Mucosa of stomach (tissue), 1 donor: ENCODE results near the gene RPL29.
"Not testable (repeated sequence)": the region's sequence is repeated elsewhere in the genome, so short reads cannot be mapped to it uniquely, and the experiment has no call there.

Source experiments
- H3K27me3 ChIP-seq: one replicate; pipeline ENCODE4 v1.7.0; 2013; ENCODE audit warnings: mild to moderate bottlenecking, low read length; ENCODE audit not compliant: control insufficient read depth, insufficient read depth
- H3K36me3 ChIP-seq: one replicate; pipeline ENCODE4 v1.7.0; 2013; ENCODE audit warnings: low read length; ENCODE audit not compliant: control insufficient read depth, insufficient read depth
- H3K4me1 ChIP-seq: one replicate; pipeline ENCODE4 v1.7.0; 2013; ENCODE audit warnings: mild to moderate bottlenecking, low read length; ENCODE audit not compliant: control insufficient read depth, insufficient read depth
- H3K4me3 ChIP-seq: one replicate; pipeline ENCODE4 v1.7.0; 2013; ENCODE audit warnings: low read length
- H3K9ac ChIP-seq: one replicate; pipeline ENCODE4 v1.7.0; 2013; ENCODE audit warnings: mild to moderate bottlenecking, low read length, moderate library complexity
- H3K9me3 ChIP-seq: one replicate; pipeline ENCODE4 v1.7.0; 2013; ENCODE audit warnings: mild to moderate bottlenecking, low read length, moderate library complexity; ENCODE audit not compliant: control insufficient read depth
- donor health status: Pancreatic carcinoma.

Gene RPL29

GRCh38 chr3:51998774-51999173, 3.1 kb upstream of the RPL29 start:
- Histone ChIP-seq H3K4me1 (peaks cover 23% of the 10 kb centered on the region), H3K9ac (no peak overlapping the region), H3K36me3 (peaks cover 4% of the 10 kb centered on the region), H3K27me3 (peaks cover 5% of the 10 kb centered on the region), H3K9me3 (no peaks in the 10 kb centered on the region), H3K4me3 (no peak overlapping the region)

DNA sequence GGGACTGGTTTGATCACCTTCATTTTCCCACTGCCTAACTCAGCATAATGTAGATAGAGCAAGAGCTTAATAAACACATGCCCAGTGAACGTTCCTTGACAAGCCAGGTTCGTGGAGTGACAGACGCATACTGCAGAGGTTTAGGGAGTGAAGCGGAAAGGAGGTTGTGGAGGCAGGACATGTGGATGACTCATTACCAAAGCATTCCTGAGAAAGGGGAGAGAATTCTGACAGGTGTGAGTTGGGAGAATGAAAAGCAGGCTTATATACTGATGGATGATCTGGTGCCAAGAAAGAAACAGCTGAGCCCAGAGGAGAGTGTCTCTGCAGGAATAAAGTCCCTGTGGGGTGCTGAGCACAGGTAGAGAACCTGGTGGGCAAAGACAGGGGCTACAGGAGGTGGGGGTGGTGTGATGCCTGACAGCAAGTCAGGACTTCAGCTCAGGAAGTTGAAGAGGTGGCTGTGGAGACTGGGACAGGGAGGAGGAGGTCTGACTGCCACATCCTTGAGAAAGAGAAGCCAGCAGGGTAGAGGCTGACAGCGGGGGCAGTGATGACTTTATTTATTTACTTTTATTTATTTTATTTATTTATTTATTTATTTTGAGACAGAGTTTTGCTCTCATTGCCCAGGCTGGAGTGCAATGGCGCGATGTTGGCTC, 2.4 kb upstream of the RPL29 start:
- H3K4me3 ChIP-seq: no peak overlapping the region
- peaks cover 4% of the 10 kb centered on the region for H3K36me3 ChIP-seq
- peaks cover 23% of the 10 kb centered on the region for H3K4me1 ChIP-seq
- no peaks in the 10 kb centered on the region for H3K9me3 ChIP-seq
- H3K9ac ChIP-seq: no peak overlapping the region
- peaks cover 5% of the 10 kb centered on the region for H3K27me3 ChIP-seq

GRCh38 chr3:51997172-51997571, 1.5 kb upstream of the RPL29 start:
- H3K4me3 ChIP-seq: no peak overlapping the region
- H3K9me3 ChIP-seq: no peaks in the 10 kb centered on the region
- H3K9ac ChIP-seq: no peak overlapping the region

GRCh38 chr3:51994530-51994929, 1.2 kb downstream of the RPL29 start:
- Histone ChIP-seq H3K9me3 (no peaks in the 10 kb centered on the region), H3K4me1 (peaks cover 16% of the 10 kb centered on the region), H3K9ac (peak overlapping the region; percentile 99), H3K36me3 (peaks cover 4% of the 10 kb centered on the region), H3K4me3 (peak overlapping the region; percentile 93), H3K27me3 (no peaks in the 10 kb centered on the region)

More at GRCh38 chr3:51997172-51997571, 1.5 kb upstream of the RPL29 start:
- peaks cover 5% of the 10 kb centered on the region for H3K27me3 ChIP-seq
- peaks cover 23% of the 10 kb centered on the region for H3K4me1 ChIP-seq
- peaks cover 4% of the 10 kb centered on the region for H3K36me3 ChIP-seq

DNA sequence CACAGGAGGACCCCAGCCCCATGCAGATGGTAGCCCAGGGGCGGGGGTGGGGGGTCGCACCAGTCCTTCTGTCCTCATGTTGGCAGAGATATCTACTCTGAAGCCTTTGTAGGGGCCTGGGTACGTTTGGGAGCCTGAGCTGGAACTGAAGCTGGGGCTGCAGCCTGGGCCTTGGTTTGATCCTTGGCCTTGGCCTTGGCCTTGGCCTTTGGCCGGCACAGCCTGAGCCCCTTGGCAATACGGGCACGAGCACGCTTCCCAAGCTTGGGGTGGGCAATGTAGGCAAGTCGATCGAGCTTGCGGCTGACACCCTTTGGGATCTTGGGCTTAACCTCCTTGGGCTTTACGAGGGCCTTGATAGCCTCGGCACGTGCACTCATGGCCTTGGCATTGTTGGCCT, 2.0 kb downstream of the RPL29 start:
- peaks cover 16% of the 10 kb centered on the region for H3K4me1 ChIP-seq
- not testable (repeated sequence) for H3K4me3 ChIP-seq, H3K9me3 ChIP-seq, H3K27me3 ChIP-seq, H3K36me3 ChIP-seq, H3K9ac ChIP-seq

GRCh38 chr3:51992017-51992682, 3.5 kb downstream of the RPL29 start:
- no peak overlapping the region for H3K9ac ChIP-seq

GRCh38 chr3:51990501-51990971, 5.2 kb downstream of the RPL29 start:
- H3K9me3 ChIP-seq, H3K9ac ChIP-seq, H3K4me3 ChIP-seq, H3K27me3 ChIP-seq, H3K36me3 ChIP-seq: not testable (repeated sequence)
- peaks cover 33% of the 10 kb centered on the region for H3K4me1 ChIP-seq

More at GRCh38 chr3:51992017-51992682, 3.5 kb downstream of the RPL29 start:
- no peaks in the 10 kb centered on the region for H3K9me3 ChIP-seq
- no peaks in the 10 kb centered on the region for H3K27me3 ChIP-seq
- H3K36me3 ChIP-seq: peaks cover 4% of the 10 kb centered on the region
- H3K4me3 ChIP-seq: no peak overlapping the region
- H3K4me1 ChIP-seq: peaks cover 17% of the 10 kb centered on the region

DNA sequence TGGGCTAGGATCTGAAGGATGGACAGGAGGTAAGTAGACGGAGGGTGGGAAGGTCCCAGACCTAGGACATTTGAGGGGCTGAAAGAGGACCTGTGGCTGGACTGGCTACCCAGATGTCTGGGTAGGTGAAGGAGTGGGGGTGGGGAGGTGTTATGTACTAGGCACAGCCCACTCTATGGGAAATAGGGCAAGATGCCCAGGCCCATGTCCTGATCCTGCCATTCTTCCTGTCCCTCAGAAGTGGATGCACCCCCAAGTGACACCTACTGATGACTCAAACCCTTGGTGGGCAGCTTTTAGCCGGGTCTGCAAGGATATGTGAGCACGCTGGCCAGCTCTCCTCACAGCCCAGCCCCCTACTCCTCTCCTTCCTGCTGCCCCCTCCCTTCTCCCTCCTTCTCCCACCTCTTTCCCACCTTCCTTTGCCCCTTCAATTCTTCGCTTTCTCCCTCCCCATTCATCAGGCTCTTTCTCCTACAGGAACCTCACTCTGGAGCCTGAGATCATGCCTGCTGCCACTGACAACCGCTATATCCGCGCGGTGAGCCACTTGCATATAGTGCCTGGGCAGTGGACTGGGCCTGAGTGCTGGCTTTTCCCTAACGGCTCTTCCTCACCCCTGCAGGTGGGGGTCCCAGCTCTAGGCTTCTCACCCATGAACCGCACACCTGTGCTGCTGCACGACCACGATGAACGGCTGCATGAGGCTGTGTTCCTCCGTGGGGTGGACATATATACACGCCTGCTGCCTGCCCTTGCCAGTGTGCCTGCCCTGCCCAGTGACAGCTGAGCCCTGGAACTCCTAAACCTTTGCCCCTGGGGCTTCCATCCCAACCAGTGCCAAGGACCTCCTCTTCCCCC, 7.2 kb downstream of the RPL29 start:
- no peaks in the 10 kb centered on the region for H3K27me3 ChIP-seq
- no peak overlapping the region for H3K9ac ChIP-seq
- H3K4me1 ChIP-seq: peaks cover 33% of the 10 kb centered on the region
- H3K36me3 ChIP-seq: no peaks in the 10 kb centered on the region
- H3K9me3 ChIP-seq: no peaks in the 10 kb centered on the region
- no peak overlapping the region for H3K4me3 ChIP-seq

DNA sequence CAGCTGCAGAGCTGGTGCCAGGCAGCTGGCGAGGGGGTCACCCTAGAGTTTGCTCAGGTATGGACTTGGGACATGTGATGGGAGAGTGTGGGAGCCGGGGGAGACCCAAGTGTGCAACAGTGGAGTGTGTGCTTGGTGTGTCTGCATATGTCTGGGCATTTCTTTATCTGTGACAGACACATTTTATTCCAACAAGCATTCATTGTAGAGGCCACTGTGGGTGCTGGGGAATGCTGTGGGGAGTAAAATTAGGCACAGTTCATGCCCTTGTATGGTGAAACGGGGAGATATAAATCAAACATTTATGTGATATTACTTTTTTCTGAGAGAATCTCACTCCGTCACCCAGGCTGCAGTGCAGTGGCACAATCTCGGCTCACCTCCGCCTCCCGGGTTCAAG, 8.1 kb downstream of the RPL29 start:
- H3K9ac ChIP-seq: no peak overlapping the region
- no peaks in the 10 kb centered on the region for H3K9me3 ChIP-seq
- H3K4me1 ChIP-seq: peaks cover 33% of the 10 kb centered on the region
- no peaks in the 10 kb centered on the region for H3K36me3 ChIP-seq
- no peaks in the 10 kb centered on the region for H3K27me3 ChIP-seq
- no peak overlapping the region for H3K4me3 ChIP-seq

GRCh38 chr3:51986010-51986947, 9.4 kb downstream of the RPL29 start:
- Histone ChIP-seq H3K9me3 (no peaks in the 10 kb centered on the region), H3K4me3 (no peak overlapping the region), H3K36me3 (no peaks in the 10 kb centered on the region), H3K9ac (no peak overlapping the region), H3K4me1 (peaks cover 37% of the 10 kb centered on the region), H3K27me3 (no peaks in the 10 kb centered on the region)

DNA sequence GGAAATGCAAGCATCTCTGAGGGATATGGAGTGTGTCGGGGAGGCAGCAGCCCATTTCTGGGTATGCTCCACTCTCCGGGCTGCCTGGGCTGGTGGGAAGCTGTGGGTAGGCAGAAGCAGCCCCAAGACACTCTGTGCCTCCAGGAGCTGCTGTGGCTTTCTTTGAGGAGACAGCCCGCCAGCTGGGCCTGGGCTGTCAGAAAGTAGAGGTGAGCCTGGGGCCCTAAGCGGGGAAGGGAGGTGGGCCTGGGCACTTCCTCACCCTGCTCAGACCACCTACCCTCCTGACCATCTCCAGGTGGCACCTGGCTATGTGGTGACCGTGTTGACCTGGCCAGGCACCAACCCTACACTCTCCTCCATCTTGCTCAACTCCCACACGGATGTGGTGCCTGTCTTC, 10.6 kb downstream of the RPL29 start:
- H3K36me3 ChIP-seq: no peaks in the 10 kb centered on the region
- no peak overlapping the region for H3K4me3 ChIP-seq
- no peaks in the 10 kb centered on the region for H3K27me3 ChIP-seq
- no peak overlapping the region for H3K9ac ChIP-seq
- H3K9me3 ChIP-seq: no peaks in the 10 kb centered on the region
- H3K4me1 ChIP-seq: peaks cover 44% of the 10 kb centered on the region
